HS-27A (cell line): ENCODE data around the gene SAT1.

Experiments used
- DNase-seq: peaks from one replicate; pipeline ENCODE4 v3.0.0-alpha.2; 2012; ENCODE audit warnings: low read depth, missing footprints

The SAT1 gene

DNA sequence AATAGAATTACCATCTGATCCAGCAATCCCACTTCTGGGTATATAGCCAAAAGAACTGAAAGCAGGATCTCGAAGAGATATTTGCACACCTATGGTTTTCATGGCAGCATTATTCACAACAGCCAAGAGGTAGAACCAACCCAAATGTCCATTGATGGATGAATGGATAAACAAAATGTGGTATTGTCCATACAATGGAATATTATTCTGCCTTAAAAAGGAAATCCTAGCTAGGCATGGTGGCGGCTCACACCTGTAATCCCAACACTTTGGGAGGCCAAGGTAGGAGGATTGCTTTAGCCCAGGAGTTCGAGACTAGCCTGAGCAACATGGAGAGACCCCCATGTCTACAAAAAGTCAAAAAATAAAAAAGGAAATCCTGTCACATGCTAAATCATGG lies 27.3 kb downstream of the SAT1 start:
- no peak for DNase-seq

DNA sequence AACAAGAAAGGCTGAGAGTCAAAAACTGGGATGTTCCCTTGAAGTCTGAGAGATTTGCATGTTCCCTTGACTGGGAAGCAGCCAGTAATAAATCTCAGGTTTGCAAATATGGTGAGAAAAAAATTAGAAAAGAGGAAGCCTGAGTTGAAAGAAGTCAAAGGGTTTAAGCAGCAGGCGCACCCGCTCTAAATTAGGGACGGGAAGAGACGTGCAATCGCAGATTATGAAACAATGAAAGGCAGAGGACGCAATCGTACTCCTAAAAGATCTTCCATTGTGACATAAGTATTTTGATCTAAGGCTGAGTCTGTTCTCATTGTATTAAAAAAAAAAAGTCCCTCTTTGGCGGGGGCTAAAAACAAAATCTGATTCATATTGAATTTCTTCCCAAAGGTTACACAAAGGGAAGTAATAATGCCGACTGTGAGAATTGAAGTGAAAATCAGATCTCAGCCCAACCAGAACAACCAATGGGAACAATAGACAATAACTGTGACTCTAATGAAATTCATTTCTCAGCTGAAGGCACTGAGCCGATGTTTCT lies 28.2 kb downstream of the SAT1 start:
- no peak for DNase-seq

DNA sequence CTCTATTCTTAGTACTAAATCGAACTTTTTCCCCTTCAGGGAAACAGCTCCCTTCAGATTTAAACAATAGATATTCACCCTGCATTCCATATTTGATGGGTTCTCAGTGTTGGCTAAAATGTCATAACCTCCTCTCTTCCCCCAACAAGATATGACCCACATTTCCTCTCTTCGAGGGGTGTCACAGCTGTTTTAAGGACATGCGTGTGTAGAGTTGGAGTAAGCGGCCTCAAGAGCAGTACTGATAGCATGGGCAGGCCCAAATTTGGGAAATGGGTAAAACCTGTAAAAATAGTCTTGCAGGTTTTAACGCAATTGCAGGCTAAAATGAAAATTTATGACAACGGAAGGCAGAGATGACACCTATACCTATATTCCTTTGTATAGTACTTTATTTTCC lies 28.7 kb downstream of the SAT1 start:
- DNase-seq = no peak

DNA sequence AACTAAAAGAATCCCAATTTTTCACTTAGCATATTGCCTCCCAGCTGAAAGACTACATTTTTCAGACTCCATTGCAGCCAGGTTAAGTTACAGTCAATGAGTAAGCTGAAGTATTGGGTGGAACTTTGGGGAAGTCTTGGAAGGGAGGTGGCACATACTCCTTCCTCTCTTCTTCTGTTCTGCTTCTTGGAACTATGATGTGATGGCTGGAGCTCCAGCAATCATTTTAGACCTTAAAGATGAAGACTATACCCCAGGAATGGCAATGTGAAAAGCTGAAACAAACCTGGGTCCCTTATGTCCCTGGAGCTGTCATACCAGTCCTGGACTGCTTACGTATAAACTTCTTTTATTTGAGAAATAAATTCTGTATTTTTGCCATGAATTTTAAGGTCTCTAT lies 30.8 kb downstream of the SAT1 start:
- DNase-seq = no peak

DNA sequence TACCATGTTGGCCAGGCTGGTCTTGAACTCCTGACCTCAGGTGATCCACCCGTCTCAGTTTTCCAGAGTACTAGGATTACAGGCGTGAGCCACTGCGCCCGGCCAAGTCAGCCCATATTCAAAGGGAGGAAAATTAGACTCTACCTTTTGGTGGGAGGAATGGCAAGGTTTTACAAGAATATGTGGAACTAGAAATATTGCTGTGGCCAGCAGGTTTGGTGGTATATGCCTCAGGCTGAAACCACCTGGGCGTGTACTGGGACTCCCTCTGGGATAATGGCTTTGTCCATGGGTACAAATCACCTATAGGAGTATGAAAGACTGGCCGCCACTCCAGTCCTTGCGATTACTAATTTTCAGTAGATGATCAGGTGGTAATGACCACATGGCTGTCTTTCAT lies 32.4 kb downstream of the SAT1 start:
- no peak for DNase-seq

DNA sequence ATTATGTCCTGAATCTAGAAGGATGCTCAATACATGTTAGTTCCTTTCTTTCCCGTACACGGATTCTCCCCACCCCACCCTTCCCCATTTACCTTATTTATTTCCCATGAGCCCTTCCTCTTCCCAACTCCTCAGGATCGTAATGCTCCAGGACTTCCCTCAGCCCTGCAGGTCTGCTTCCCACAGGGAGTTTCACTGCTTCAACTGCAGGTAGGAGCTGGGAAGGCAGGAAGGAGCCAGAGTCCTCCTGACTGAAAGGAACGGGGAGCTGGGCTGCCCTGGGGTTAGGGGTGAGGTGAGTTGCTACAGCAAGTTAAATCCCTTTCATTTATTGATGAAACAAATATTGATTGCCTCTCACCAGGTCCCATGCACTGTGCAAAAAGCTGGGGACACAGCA lies 33.2 kb downstream of the SAT1 start:
- no peak for DNase-seq

DNA sequence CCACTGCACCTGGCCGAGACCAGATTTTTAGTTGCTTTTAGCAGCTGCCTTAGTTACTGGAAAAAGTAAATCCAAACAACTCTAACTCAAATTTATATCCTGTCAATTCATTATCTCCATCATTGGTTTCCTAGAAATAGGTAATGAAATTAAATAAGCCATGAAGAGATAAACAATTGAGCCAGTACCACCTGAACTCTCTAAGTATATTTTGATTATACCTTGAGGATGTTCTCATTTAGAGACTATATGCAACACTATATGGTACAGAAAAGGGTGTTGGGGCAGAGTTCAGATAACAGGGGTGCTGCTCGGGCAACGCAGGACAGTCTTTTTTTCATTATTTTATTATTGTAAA lies 35.0 kb downstream of the SAT1 start:
- no peak for DNase-seq

DNA sequence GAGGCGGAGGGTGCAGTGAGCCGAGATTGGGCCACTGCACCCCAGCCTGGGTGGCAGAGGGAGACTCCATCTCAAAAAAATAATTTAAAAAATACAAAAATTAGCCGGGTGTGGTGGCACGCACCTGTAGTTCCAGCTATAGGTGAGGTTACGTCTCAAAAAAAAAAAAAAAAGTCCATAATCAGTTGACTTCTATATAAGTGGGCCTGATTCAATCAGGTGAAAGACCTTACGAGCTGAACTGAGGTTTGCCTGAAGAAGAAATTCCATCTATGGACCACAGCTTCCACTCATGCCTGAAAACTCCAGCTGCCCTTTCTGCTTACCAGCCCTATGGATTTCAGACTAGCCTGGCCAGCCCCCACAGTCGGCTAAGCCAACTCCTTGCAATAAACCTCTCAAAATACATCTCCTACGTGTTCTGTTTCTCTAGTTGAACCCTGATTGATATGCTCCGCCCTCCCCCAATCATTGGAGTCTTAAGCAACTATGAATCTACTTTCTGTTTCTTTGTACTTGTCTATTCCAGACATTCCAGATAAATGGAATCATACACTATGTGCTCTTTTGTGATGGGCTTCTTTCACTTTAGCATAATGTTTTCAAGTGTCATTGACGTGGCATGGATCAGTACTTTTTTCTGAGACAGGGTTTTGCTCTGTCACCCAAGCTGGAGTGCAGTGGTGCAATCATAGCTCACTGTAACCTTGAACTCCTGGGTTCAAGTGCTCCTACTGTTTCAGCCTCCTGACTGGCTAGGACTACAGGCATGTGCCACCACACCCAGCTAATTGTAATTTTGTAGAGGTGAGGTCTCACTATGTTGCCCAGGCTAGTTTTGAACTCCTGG lies 36.6 kb downstream of the SAT1 start:
- no peak for DNase-seq

DNA sequence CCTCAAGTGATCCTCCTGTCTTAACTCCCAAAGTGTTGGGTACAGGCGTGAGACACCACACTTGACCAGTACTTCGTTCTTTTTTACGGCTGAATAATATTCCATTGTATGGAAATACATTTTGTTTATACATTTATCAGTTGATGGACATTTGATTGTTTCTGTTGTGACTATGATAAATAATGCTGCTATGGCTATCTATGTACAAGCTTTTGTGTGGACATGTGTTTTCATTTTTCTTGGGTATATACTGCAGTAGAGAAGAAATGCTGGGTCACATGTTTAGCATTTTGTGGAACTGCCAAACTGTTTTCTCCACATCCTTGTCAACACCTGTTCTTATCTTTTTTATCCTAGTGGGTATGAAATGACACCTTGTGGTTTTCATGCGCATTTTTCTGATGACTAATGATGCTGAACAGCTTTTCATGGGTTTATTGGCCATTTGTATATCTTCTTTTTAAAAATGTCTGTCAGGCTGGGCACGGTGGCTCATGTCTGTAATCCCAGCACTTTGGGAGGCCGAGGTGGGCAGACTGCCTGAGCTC lies 37.3 kb downstream of the SAT1 start:
- DNase-seq = no peak

DNA sequence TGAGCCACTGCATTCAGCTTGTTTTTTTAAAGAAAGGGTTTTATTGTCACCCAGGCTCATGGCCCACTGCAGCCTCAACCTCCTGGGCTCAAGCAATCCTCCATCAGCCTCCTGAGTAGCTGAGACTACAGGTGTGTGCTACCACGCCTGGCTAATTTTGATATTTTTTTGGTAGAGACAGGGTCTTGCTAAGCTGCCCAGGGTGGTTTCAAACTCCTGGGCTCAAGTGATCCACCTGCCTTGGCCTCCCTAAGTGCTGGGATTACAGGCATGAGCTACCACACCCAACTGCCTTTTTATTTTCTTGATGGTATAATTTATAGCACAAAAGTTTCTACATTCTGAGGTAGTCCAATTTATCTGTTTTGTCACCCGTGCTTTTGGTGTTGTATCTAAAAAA lies 38.9 kb downstream of the SAT1 start:
- no peak for DNase-seq

DNA sequence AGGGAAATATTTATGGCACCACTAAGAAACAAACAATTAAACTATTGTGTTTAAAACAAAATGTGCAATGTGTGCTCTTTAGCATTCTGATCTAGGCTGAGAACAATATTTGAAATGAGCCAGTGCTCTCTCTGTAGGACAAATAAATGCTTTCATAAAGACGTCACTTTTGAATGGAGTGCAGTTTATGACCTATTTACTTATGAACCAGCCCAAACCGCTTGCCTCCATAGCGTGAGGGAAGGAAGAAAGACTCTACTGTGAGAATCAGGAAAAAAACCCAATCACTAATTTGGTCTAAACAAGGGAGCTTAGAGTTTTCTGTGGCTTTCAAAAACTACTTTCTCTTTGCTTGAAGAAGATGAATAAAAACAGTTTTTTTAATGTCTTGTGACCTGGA lies 39.4 kb downstream of the SAT1 start:
- DNase-seq = no peak

DNA sequence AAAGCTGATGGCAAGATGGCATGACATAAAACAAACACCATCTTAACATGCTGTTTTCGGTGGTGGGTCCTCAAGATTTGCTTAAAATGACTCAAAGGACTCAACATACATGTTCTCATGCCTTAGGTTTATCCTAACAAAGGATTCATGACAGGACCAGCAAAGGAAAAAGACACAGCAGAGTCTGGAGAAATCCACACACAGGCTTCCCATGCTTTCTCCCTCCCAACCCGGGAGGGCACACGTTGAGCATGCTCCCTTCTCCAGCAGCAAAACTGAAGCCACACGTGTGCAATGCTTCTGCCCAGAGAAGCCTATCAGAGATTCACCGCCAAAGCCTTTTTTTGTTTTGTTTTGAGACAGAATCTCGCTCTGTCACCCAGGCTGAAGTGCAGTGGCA lies 39.9 kb downstream of the SAT1 start:
- DNase-seq = no peak

DNA sequence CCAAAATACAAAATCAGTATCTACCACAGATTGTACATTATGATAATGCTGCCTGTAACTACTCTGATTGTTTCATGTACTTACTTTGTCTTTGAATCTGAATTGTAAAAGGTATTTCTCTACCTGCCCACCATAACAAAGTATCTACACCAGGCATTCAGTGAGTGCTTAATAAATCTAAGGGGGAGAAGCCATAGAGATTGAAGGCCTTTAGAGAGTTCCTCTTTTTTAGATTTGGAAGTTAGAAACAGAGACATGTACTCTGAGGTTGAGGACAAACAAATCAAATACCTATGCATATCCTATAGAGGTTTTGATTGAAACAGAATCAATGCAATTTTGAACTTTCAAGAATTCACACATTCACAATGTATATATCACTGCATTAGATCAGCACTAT lies 42.7 kb downstream of the SAT1 start:
- no peak for DNase-seq

DNA sequence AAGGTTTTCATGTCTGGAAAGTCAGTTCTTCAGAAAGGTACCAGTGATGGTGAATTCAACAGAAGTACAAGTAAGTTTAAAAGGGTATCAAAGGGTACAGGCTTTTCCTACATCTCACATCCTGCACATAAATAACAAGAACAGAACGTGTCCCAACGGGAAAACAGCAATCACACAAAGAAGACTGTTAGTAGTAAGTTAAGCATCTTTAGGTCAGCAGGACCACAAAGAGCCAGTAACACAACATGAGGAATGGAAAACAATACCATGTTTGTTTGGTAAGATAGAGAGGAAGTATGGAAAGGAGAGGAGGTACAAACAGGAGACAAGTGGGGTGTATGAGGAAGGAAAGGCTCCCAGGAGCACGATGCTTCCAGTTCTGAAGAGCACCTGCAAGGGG lies 43.2 kb downstream of the SAT1 start:
- DNase-seq = no peak

DNA sequence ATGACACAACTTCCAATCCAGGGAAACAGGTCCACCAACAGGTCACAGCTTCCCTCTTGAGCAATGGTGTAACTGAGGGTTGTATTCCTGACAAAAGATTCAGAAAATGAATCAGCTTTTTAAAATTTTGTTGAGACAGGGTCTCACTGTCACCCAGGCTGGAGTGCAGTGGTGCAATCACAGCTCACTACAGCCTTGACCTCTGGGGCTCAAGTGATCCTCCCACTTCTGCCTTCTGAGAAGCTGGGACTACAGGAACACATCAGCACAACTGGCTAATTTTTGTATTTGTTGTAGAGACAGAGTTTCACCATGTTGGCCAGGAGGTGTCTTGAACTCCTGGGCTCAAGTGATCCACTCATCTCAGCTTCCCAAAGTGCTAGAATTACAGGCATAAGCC lies 43.7 kb downstream of the SAT1 start:
- DNase-seq = no peak

DNA sequence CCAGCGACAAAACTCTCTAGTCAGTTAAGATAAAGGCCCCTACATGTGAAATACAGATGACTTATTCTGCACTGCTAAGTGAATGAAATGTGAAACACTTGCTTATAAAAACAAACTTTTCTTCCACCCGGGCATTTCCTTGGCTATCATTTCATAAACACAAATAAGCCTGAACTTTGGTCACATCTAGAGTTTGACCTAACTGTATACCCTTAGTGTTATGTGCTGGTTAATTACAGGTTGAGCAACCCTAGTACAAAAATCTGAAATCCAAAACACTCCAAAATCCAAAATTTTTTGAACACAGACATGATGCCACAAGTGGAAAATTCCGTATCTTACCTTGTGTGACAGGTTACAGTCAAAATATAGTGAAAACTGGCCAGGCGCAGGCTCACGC lies 45.9 kb downstream of the SAT1 start:
- no peak for DNase-seq

DNA sequence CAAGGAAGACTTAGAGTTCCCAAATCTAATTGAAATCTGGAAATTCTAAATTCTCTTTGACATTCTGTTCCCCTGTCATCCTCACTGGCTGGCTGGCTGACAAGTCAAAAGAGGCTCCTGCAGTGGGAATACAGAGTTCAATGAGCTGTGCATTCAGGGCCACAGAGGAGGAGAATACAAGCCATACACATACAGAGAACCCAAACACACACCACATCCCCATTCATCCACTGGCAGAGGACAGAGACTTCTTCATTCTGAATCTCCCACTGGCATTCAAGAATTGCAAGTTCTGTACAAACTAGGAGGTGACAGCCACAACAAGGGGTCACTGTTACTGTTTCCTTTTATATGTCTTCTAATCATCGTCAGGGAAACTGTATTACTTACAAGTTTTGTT lies 49.7 kb downstream of the SAT1 start:
- no peak for DNase-seq
